Uterus (tissue), 4 donors: Measurements from ENCODE around the gene SATB2. TPM values are rescaled to one million over a fixed set of nuclear protein-coding genes. Genes with fewer than 3 reads are reported as not detected.

Source experiments
- DNase-seq, 2 donors: peaks; one replicate each; pipeline ENCODE4 v3.0.0-alpha.2; 2019 to 2020
- H3K27ac ChIP-seq, 2 donors: fragments of 200-600 bp; sonication (generic); 1 replicate in 1 of 2; 2 replicates in 1 of 2; pipeline ENCODE4 v1.5.1; 2016 to 2018
- H3K27me3 ChIP-seq, 2 donors: fragments of 200-600 bp; sonication (generic); one replicate each; pipeline ENCODE4 v1.5.1; 2018 to 2019; ENCODE audit warnings: control low read depth in 1 of 2
- H3K36me3 ChIP-seq, 2 donors: fragments of 200-600 bp; sonication (generic); one replicate each; pipeline ENCODE4 v1.5.1; 2019; ENCODE audit warnings: control low read depth in 1 of 2
- H3K4me1 ChIP-seq, 2 donors: fragments of 200-600 bp; sonication (generic); one replicate each; pipeline ENCODE4 v1.5.1; 2018 to 2019; ENCODE audit warnings: control low read depth in 1 of 2
- H3K4me3 ChIP-seq, 2 donors: fragments of 200-600 bp; sonication (generic); 1 replicate in 1 of 2; 2 replicates in 1 of 2; pipeline ENCODE4 v1.5.1; 2018 to 2019; ENCODE audit warnings: mild to moderate bottlenecking in 1 of 2
- H3K9me3 ChIP-seq, 2 donors: fragments of 200-600 bp; sonication (generic); one replicate each; pipeline ENCODE4 v1.5.1; 2019; ENCODE audit warnings: control low read depth in 1 of 2
- CTCF ChIP-seq, 4 experiments: fragments of 200-600 bp in 2 of 4; fragments of 450-650 bp in 2 of 4; sonication (generic) in 2 of 4; IDR thresholded peaks; one replicate each; pipeline ENCODE4 v1.5.1; 2016 to 2019; ENCODE audit warnings: antibody characterized with exemption in 4 of 4, mild to moderate bottlenecking in 2 of 4, moderate library complexity in 1 of 4
- POLR2A ChIP-seq, 2 donors: fragments of 450-650 bp; IDR thresholded peaks; one replicate each; pipeline ENCODE4 v1.6.1; 2016; ENCODE audit warnings: antibody characterized with exemption in 2 of 2, mild to moderate bottlenecking in 1 of 2, moderate library complexity in 1 of 2
- intact Hi-C: fragments of 100-400 bp; cut with DNase I; formaldehyde crosslinking; loops from one replicate; pipeline ENCODE4 v1.15.1; 2023; ENCODE audit warnings: low total_unique reads
- total RNA-seq, 4 donors: library from RNA; depleted of rRNA in 3 of 4; stranded (reverse); fragments of >200 nt in 3 of 4; gene quantifications; one replicate each; pipeline versions ENCODE4 v1.1.0 to v1.2.4, GENCODE V29; 2014 to 2023
- donor health status: DM: yes; HTN: yes; CAD: no.

SATB2 gene
- total RNA-seq, 4 donors from 2014 or later, result 1.0 to 8.8 (median 5.0) TPM

GRCh38 chr2:199477277-199477834 lies 19.6 kb upstream of the SATB2 start:
- Histone ChIP-seq H3K27me3 (peaks cover 0 to 5% of the 10 kb centered on the region in 2 donors), H3K27ac (no peak overlapping the region), H3K4me1 (no peaks in the 10 kb centered on the region), H3K36me3 (no peaks in the 10 kb centered on the region), H3K9me3 (no peaks in the 10 kb centered on the region), H3K4me3 (no peak overlapping the region)
- DNase-seq, result no peak
- TF ChIP-seq POLR2A (IDR thresholded peaks at IDR 0.05) (no peak), CTCF (IDR thresholded peaks at IDR 0.05) (no peak)
- intact Hi-C loops, result no loop called here

- peak in 1 of 2 donors; percentile 37 for DNase-seq
- peaks cover 3 to 56% of the 10 kb centered on the region in 2 donors for H3K27me3 ChIP-seq
- TF ChIP-seq POLR2A (IDR thresholded peaks at IDR 0.05) (no peak), CTCF (IDR thresholded peaks at IDR 0.05) (peak in 3 of 4 experiments; percentile 43 to 62 (median 46))
- intact Hi-C loops, result no loop called here
- H3K4me3 ChIP-seq, result no peak overlapping the region
- H3K9me3 ChIP-seq, result no peaks in the 10 kb centered on the region
- H3K36me3 ChIP-seq, result no peaks in the 10 kb centered on the region
- no peaks in the 10 kb centered on the region for H3K4me1 ChIP-seq
- no peak overlapping the region for H3K27ac ChIP-seq
These were observed 13.8 kb upstream of the SATB2 start for GRCh38 chr2:199471443-199472057.

GRCh38 chr2:199470672-199471442 lies 13.1 kb upstream of the SATB2 start:
- intact Hi-C loops, result no loop called here
- Histone ChIP-seq H3K27me3 (peaks cover 4 to 60% of the 10 kb centered on the region in 2 donors), H3K27ac (no peak overlapping the region), H3K9me3 (no peaks in the 10 kb centered on the region), H3K36me3 (no peaks in the 10 kb centered on the region), H3K4me1 (no peaks in the 10 kb centered on the region), H3K4me3 (no peak overlapping the region)
- no peak for DNase-seq
- TF ChIP-seq POLR2A (IDR thresholded peaks at IDR 0.05) (no peak), CTCF (IDR thresholded peaks at IDR 0.05) (no peak)

- no peak for DNase-seq
- intact Hi-C loops, result no loop called here
- Histone ChIP-seq H3K9me3 (no peaks in the 10 kb centered on the region), H3K4me1 (no peaks in the 10 kb centered on the region), H3K27ac (no peak overlapping the region), H3K36me3 (no peaks in the 10 kb centered on the region), H3K4me3 (no peak overlapping the region), H3K27me3 (peaks cover 10 to 66% of the 10 kb centered on the region in 2 donors)
- no peak for TF ChIP-seq CTCF (IDR thresholded peaks at IDR 0.05)
- TF ChIP-seq POLR2A (IDR thresholded peaks at IDR 0.05), result no peak
These were observed 12.6 kb upstream of the SATB2 start for GRCh38 chr2:199470361-199470671.
